ENCODE results near the gene RASSF5. TPM values are rescaled to one million over a fixed set of nuclear protein-coding genes. Genes with fewer than 3 reads are reported as not detected.
"Not testable (repeated sequence)": the region's sequence is repeated elsewhere in the genome, so short reads cannot be mapped to it uniquely, and the experiment has no call there.

The RASSF5 gene
- total RNA-seq, 4 donors from 2014 or later = 14.0 to 16.4 (median 14.5) TPM

- Histone ChIP-seq H3K4me1 (peaks cover 17 to 18% of the 10 kb centered on the region in 2 donors), H3K27ac (no peak overlapping the region), H3K9me3 (no peaks in the 10 kb centered on the region), H3K27me3 (no peaks in the 10 kb centered on the region), H3K36me3 (peaks cover 0 to 4% of the 10 kb centered on the region in 2 donors), H3K4me3 (replicated peaks in 1 of 3) (no peak overlapping the region)
- 82 to 93% methylated on average over 11 of the region's 11 CpGs for WGBS, 2 donors
- DNase-seq = peak; percentile 29 to 40
- TF ChIP-seq CTCF (IDR thresholded peaks at IDR 0.05) (no peak), POLR2A (IDR thresholded peaks at IDR 0.05) (peak in 1 of 2 donors; percentile 12)
- intact Hi-C loops (cut with DNase I) = loop anchor here (5.0 kb wide), 1 partner anchor 38 kb away; no protein-coding TSS in a partner anchor
These were observed 72.6 kb downstream of the RASSF5 start for GRCh38 chr1:206579747-206580437.

- Histone ChIP-seq H3K4me3 (replicated peaks in 1 of 3) (no peak overlapping the region), H3K27ac (no peak overlapping the region), H3K4me1 (peaks cover 11 to 15% of the 10 kb centered on the region in 2 donors), H3K9me3 (no peaks in the 10 kb centered on the region), H3K27me3 (no peaks in the 10 kb centered on the region), H3K36me3 (peaks cover 0 to 4% of the 10 kb centered on the region in 2 donors)
- no peak for TF ChIP-seq CTCF (IDR thresholded peaks at IDR 0.05)
- no peak for TF ChIP-seq POLR2A (IDR thresholded peaks at IDR 0.05)
- WGBS, 2 donors = 94 to 97% methylated on average over 7 to 8 of the region's 8 CpGs
- DNase-seq = no peak
- intact Hi-C loops (cut with DNase I) = loop anchor here (5.0 kb wide), 1 partner anchor 38 kb away; no protein-coding TSS in a partner anchor
These were observed 73.2 kb downstream of the RASSF5 start for GRCh38 chr1:206580438-206581113.

- peaks cover 7 to 10% of the 10 kb centered on the region in 2 donors for H3K4me1 ChIP-seq
- intact Hi-C loops (cut with DNase I) = loop anchor here (5.0 kb wide), 1 partner anchor 39 kb away; no protein-coding TSS in a partner anchor
- not testable (repeated sequence) for H3K9me3 ChIP-seq; H3K36me3 ChIP-seq; DNase-seq; H3K27me3 ChIP-seq; H3K27ac ChIP-seq; H3K4me3 ChIP-seq (replicated peaks in 1 of 3)
- 81 to 95% methylated on average over 7 of the region's 7 CpGs for WGBS, 2 donors
These were observed 73.8 kb downstream of the RASSF5 start for GRCh38 chr1:206581114-206581497.

- intact Hi-C loops (cut with DNase I) = loop anchor here (5.0 kb wide), 1 partner anchor 39 kb away; no protein-coding TSS in a partner anchor
- Histone ChIP-seq H3K27ac (no peak overlapping the region), H3K4me3 (replicated peaks in 1 of 3) (no peak overlapping the region), H3K27me3 (no peaks in the 10 kb centered on the region), H3K36me3 (peaks cover 0 to 4% of the 10 kb centered on the region in 2 donors), H3K9me3 (no peaks in the 10 kb centered on the region), H3K4me1 (peaks cover 3 to 6% of the 10 kb centered on the region in 2 donors)
- WGBS, 2 donors = 68 to 81% methylated on average over 10 of the region's 10 CpGs
- TF ChIP-seq POLR2A (IDR thresholded peaks at IDR 0.05) = no peak
- no peak for TF ChIP-seq CTCF (IDR thresholded peaks at IDR 0.05)
- DNase-seq = peak in 1 of 2 donors; percentile 15
These were observed 74.2 kb downstream of the RASSF5 start for GRCh38 chr1:206581571-206581981.

GRCh38 chr1:206582537-206582936, 75.2 kb downstream of the RASSF5 start:
- no peak for DNase-seq
- Histone ChIP-seq H3K27ac (no peak overlapping the region), H3K36me3 (peaks cover 2 to 14% of the 10 kb centered on the region in 2 donors), H3K4me1 (no peaks in the 10 kb centered on the region), H3K27me3 (no peaks in the 10 kb centered on the region), H3K9me3 (no peaks in the 10 kb centered on the region), H3K4me3 (replicated peaks in 1 of 3) (no peak overlapping the region)
- 90 to 95% methylated on average over 5 of the region's 5 CpGs for WGBS, 2 donors
- TF ChIP-seq POLR2A (IDR thresholded peaks at IDR 0.05) (no peak), CTCF (IDR thresholded peaks at IDR 0.05) (no peak)
- intact Hi-C loops (cut with DNase I) = loop anchor here (5.0 kb wide), 1 partner anchor 40 kb away; no protein-coding TSS in a partner anchor
